IMR-90 (cell line): ENCODE data around the gene MTA3. TPM values are rescaled to one million over a fixed set of nuclear protein-coding genes. Genes with fewer than 3 reads are reported as not detected.

ENCODE experiments used
- ATAC-seq: fragments of 200-7000 bp; cut with Tn5 transposase; 2 replicates; pipeline ENCODE4 v1.9.1; 2020; ENCODE audit warnings: low read depth, mild to moderate bottlenecking, moderate library complexity
- BruUV-seq: library from RNA; stranded (reverse); fragments of 400-500 nt; replicated peaks from 2 replicates; lab custom pipeline; 2021; lab: Mats Ljungman, UMichigan
- CTCF ChIA-PET: fragments of 300-600 bp; formaldehyde crosslinking; extraction: SDS; loops from one replicate; lab custom pipeline; 2021; ENCODE audit warnings: antibody characterized with exemption; lab: Yijun Ruan, JAX
- POLR2A ChIA-PET: fragments of 300-600 bp; sonication (Branson Sonifier 250); formaldehyde crosslinking; loops from one replicate; lab custom pipeline; 2022; ENCODE audit warnings: antibody characterized with exemption; ENCODE audit not compliant: unreplicated experiment; lab: Charles Lee
- DNase-seq: peaks from one replicate; pipeline ENCODE4 v3.0.0; 2013
- H2AFZ ChIP-seq: replicated peaks from 2 replicates; pipeline ENCODE3; 2013; ENCODE audit warnings: low read length, mild to moderate bottlenecking; ENCODE audit not compliant: poor library complexity
- H2AK5ac ChIP-seq: 2 replicates; pipeline ENCODE4 v1.6.1; 2013; ENCODE audit warnings: low read depth, low read length, inconsistent platforms
- H2AK9ac ChIP-seq: replicated peaks from 2 replicates; pipeline ENCODE3; 2013; ENCODE audit warnings: mild to moderate bottlenecking, low read depth, low read length, moderate library complexity; ENCODE audit not compliant: poor library complexity
- H2BK120ac ChIP-seq: 2 replicates; pipeline ENCODE4 v1.6.1; 2013; ENCODE audit warnings: low read depth, low read length, inconsistent platforms
- H2BK15ac ChIP-seq: 3 replicates; pipeline ENCODE4 v1.6.1; 2013; ENCODE audit warnings: low read depth, low read length, inconsistent platforms
- H2BK20ac ChIP-seq: 2 replicates; pipeline ENCODE4 v1.6.1; 2013; ENCODE audit warnings: low read depth, mild to moderate bottlenecking, inconsistent platforms, low read length, moderate library complexity
- H2BK5ac ChIP-seq: 2 replicates; pipeline ENCODE4 v1.6.1; 2013; ENCODE audit warnings: mild to moderate bottlenecking, low read depth, low read length, inconsistent platforms; ENCODE audit not compliant: poor library complexity, severe bottlenecking
- H3K14ac ChIP-seq: replicated peaks from 2 replicates; pipeline ENCODE4 v1.6.1; 2013; ENCODE audit warnings: low read depth, low read length, inconsistent platforms
- H3K18ac ChIP-seq: 2 replicates; pipeline ENCODE4 v1.6.1; 2013; ENCODE audit warnings: low read depth, low read length, control low read depth
- H3K23ac ChIP-seq: 2 replicates; pipeline ENCODE4 v1.6.1; 2013; ENCODE audit warnings: low read depth, low read length, inconsistent platforms
- H3K27ac ChIP-seq: 2 replicates; pipeline ENCODE4 v1.5.1; 2013; ENCODE audit warnings: mild to moderate bottlenecking, control low read depth, low read length; ENCODE audit not compliant: insufficient read depth
- H3K27me3 ChIP-seq: 2 replicates; pipeline ENCODE4 v1.6.1; 2013; ENCODE audit warnings: low read length; ENCODE audit not compliant: control insufficient read depth, insufficient read depth
- H3K36me3 ChIP-seq: 2 replicates; pipeline ENCODE4 v1.6.1; 2013; ENCODE audit warnings: low read length, mixed read lengths; ENCODE audit not compliant: control insufficient read depth, insufficient read depth
- H3K4ac ChIP-seq: 2 replicates; pipeline ENCODE4 v1.6.1; 2013; ENCODE audit warnings: low read depth, low read length, inconsistent platforms
- H3K4me1 ChIP-seq: 2 replicates; pipeline ENCODE4 v1.6.1; 2013; ENCODE audit warnings: low read length, mixed read lengths; ENCODE audit not compliant: control insufficient read depth, insufficient read depth
- H3K4me2 ChIP-seq: 2 replicates; pipeline ENCODE4 v1.6.1; 2013; ENCODE audit warnings: low read depth, mild to moderate bottlenecking, control low read depth, low read length, moderate library complexity
- H3K4me3 ChIP-seq: 2 replicates; pipeline ENCODE4 v1.5.1; 2013; ENCODE audit warnings: low read depth, mild to moderate bottlenecking, control low read depth, low read length, moderate library complexity; ENCODE audit not compliant: insufficient read depth
- H3K56ac ChIP-seq: 2 replicates; pipeline ENCODE4 v1.6.1; 2013; ENCODE audit warnings: low read length, inconsistent platforms; ENCODE audit not compliant: insufficient read depth; ENCODE audit errors: extremely low read depth
- H3K79me1 ChIP-seq, 2 experiments: 2 replicates each; pipeline ENCODE4 v1.6.1; 2013; ENCODE audit warnings: low read length in 2 of 2, inconsistent platforms in 1 of 2, low read depth in 1 of 2
- H3K9ac ChIP-seq: 2 replicates; pipeline ENCODE4 v1.6.1; 2013; ENCODE audit warnings: low read depth, low read length, control low read depth
- H3K9me1 ChIP-seq: 2 replicates; pipeline ENCODE4 v1.6.1; 2013; ENCODE audit warnings: low read length, inconsistent platforms; ENCODE audit not compliant: insufficient read depth
- H3K9me3 ChIP-seq: 2 replicates; pipeline ENCODE4 v1.6.1; 2013; ENCODE audit warnings: low read length; ENCODE audit not compliant: control insufficient read depth, insufficient read depth
- H4K20me1 ChIP-seq: 2 replicates; pipeline ENCODE4 v1.6.1; 2013; ENCODE audit warnings: low read length, inconsistent platforms; ENCODE audit not compliant: insufficient read depth
- H4K5ac ChIP-seq: 2 replicates; pipeline ENCODE4 v1.6.1; 2013; ENCODE audit warnings: mild to moderate bottlenecking, low read depth, low read length, control low read depth
- H4K8ac ChIP-seq, 2 experiments: 2 replicates each; pipeline ENCODE4 v1.6.1; 2013; ENCODE audit warnings: low read depth in 2 of 2, low read length in 2 of 2, control low read depth in 1 of 2, inconsistent platforms in 1 of 2
- H4K91ac ChIP-seq: 2 replicates; pipeline ENCODE4 v1.6.1; 2013; ENCODE audit warnings: low read depth, low read length, inconsistent platforms; ENCODE audit not compliant: insufficient read depth
- BHLHE40 ChIP-seq: fragments of 150-350 bp; IDR thresholded peaks from 2 replicates; pipeline ENCODE4 v1.6.1; 2016; ENCODE audit warnings: mild to moderate bottlenecking, low read depth, low read length
- CEBPB ChIP-seq: IDR thresholded peaks from 2 replicates; pipeline ENCODE4 v1.6.1; 2012; ENCODE audit warnings: low read depth, low read length, improper control_type of control experiment
- ELK1 ChIP-seq: fragments of 150-350 bp; IDR thresholded peaks from 2 replicates; pipeline ENCODE4 v1.6.1; 2016; ENCODE audit warnings: low read depth, mild to moderate bottlenecking, low read length, moderate library complexity, borderline replicate concordance
- FOS ChIP-seq: fragments of 150-350 bp; IDR thresholded peaks from 2 replicates; pipeline ENCODE4 v1.6.1; 2016; ENCODE audit warnings: low read depth, low read length
- MAFK ChIP-seq: IDR thresholded peaks from 2 replicates; pipeline ENCODE4 v1.6.1; 2012; ENCODE audit warnings: low read depth, low read length, improper control_type of control experiment
- MAZ ChIP-seq: IDR thresholded peaks from 2 replicates; pipeline ENCODE4 v1.6.1; 2012; ENCODE audit warnings: low read depth, mild to moderate bottlenecking, low read length, improper control_type of control experiment, moderate library complexity, borderline replicate concordance
- MXI1 ChIP-seq: IDR thresholded peaks from 2 replicates; pipeline ENCODE4 v1.6.1; 2012; ENCODE audit warnings: low read depth, mild to moderate bottlenecking, low read length, moderate library complexity, borderline replicate concordance
- NFE2L2 ChIP-seq: fragments of 150-350 bp; IDR thresholded peaks from 2 replicates; pipeline ENCODE4 v1.6.1; 2016; ENCODE audit warnings: low read depth, mild to moderate bottlenecking, low read length
- POLR2A ChIP-seq: IDR thresholded peaks from 2 replicates; pipeline ENCODE4 v1.6.1; 2012; ENCODE audit warnings: mild to moderate bottlenecking, low read depth, low read length
- RAD21 ChIP-seq: IDR thresholded peaks from 2 replicates; pipeline ENCODE4 v1.6.1; 2012; ENCODE audit warnings: low read length, improper control_type of control experiment
- RCOR1 ChIP-seq: IDR thresholded peaks from 2 replicates; pipeline ENCODE4 v1.6.1; 2012; ENCODE audit warnings: mild to moderate bottlenecking, low read length, improper control_type of control experiment; ENCODE audit not compliant: insufficient replicate concordance
- RFX5 ChIP-seq: IDR thresholded peaks from 2 replicates; pipeline ENCODE4 v1.8.0; 2012; ENCODE audit warnings: low read depth, mild to moderate bottlenecking, low read length, moderate library complexity
- SMC3 ChIP-seq: fragments of 150-350 bp; IDR thresholded peaks from 2 replicates; pipeline ENCODE4 v1.6.1; 2016; ENCODE audit warnings: low read depth, mild to moderate bottlenecking, antibody characterized with exemption, low read length, moderate library complexity
- WGBS, 2 experiments: methylation state at CpG; one replicate each; pipeline versions ENCODE4 v1.1.5 to v1.1.7; 2013; ENCODE audit warnings: missing lambda C conversion rate in 2 of 2; ENCODE audit not compliant: insufficient read length in 1 of 2; ENCODE audit errors: extremely low coverage in 2 of 2; 5-methylcytosine and 5-hydroxymethylcytosine counted together
- dilution Hi-C: fragments of 300-500 bp; cut with HindIII; formaldehyde crosslinking; loops from one replicate; pipeline ENCODE4 v1.14.3; 2018; ENCODE audit warnings: low sequenced_read_pairs; ENCODE audit not compliant: unreplicated experiment
- in situ Hi-C: fragments of 300-500 bp; cut with MboI; formaldehyde crosslinking; loops from 3 replicates; pipeline ENCODE4 v1.14.3; 2019; ENCODE audit warnings: low sequenced_read_pairs, inconsistent platforms, mixed read lengths
- intact Hi-C: fragments of 100-400 bp; cut with micrococcal nuclease; formaldehyde crosslinking; loops from 2 replicates; pipeline ENCODE4 v1.10.0; 2022
- polyA plus RNA-seq, 3 experiments: library from polyadenylated mRNA; depleted of rRNA; stranded (reverse); fragments of >200 nt; gene quantifications; 2 replicates each; pipeline ENCODE4 v1.2.3, GENCODE V29; 2012; ENCODE audit warnings: low replicate concordance in 1 of 3
- total RNA-seq: library from RNA; depleted of rRNA; stranded (reverse); fragments of >200 nt; gene quantifications from 2 replicates; pipeline ENCODE4 v1.2.3, GENCODE V29; 2012
- TF ChIP-seq, protein P1 (sequence below): fragments of 150-350 bp; IDR thresholded peaks from 2 replicates; pipeline ENCODE4 v1.6.1; 2017; ENCODE audit warnings: mild to moderate bottlenecking, antibody characterized with exemption, low read length, low read depth
- TF ChIP-seq, protein P2 (sequence below): conservative IDR thresholded peaks from 2 replicates; pipeline ENCODE4 v1.5.1; 2012; ENCODE audit warnings: mild to moderate bottlenecking, low read depth, low read length, improper control_type of control experiment

MTA3 gene
- total and polyA plus RNA-seq, 2 of the 4 experiments (the other 2 are of a cell fraction), result 31.9 to 34.3 TPM

- ChIA-PET POLR2A (no interaction called here), CTCF (no interaction called here)
- no peak overlapping the region for H2BK120ac ChIP-seq
- dilution Hi-C loops, result no loop called here
- H3K14ac ChIP-seq, result no peak overlapping the region
- peak overlapping the region; percentile 42 for H2AK9ac ChIP-seq
- no peak overlapping the region for H3K9ac ChIP-seq
- no peak overlapping the region for H2BK5ac ChIP-seq
- H3K9me3 ChIP-seq, result no peaks in the 10 kb centered on the region
- H2AFZ ChIP-seq, result no peak overlapping the region
- BruUV-seq, result no TSS peak
- H2BK20ac ChIP-seq, result no peak overlapping the region
- H3K4ac ChIP-seq, result no peak overlapping the region
- H4K91ac ChIP-seq, result no peak overlapping the region
- no peaks in the 10 kb centered on the region for H4K20me1 ChIP-seq
- no peaks in the 10 kb centered on the region for H3K4me1 ChIP-seq
- no peak overlapping the region for H3K23ac ChIP-seq
- DNase-seq, result no peak
- H4K5ac ChIP-seq, result no peak overlapping the region
- no peak overlapping the region for H3K27ac ChIP-seq
- H3K4me2 ChIP-seq, result no peak overlapping the region
- H3K4me3 ChIP-seq, result no peak overlapping the region
- intact Hi-C loops, result no loop called here
- H3K79me1 ChIP-seq, result no peaks in the 10 kb centered on the region
- no peaks in the 10 kb centered on the region for H3K27me3 ChIP-seq
- H3K36me3 ChIP-seq, result no peaks in the 10 kb centered on the region
- no peak overlapping the region for H3K56ac ChIP-seq
- no peak for ATAC-seq
- H4K8ac ChIP-seq, result no peak overlapping the region
- no peak overlapping the region for H2AK5ac ChIP-seq
- in situ Hi-C loops, result no loop called here
- 81% methylated on average over 9 of the region's 16 CpGs; no CpG with 5 or more reads in 1 of the 2 experiments for WGBS, 2 experiments
- no peak overlapping the region for H2BK15ac ChIP-seq
- no peaks in the 10 kb centered on the region for H3K9me1 ChIP-seq
- no peak overlapping the region for H3K18ac ChIP-seq
- no peak for TF ChIP-seq RCOR1
- TF ChIP-seq RFX5, result no peak
- TF ChIP-seq, protein P1, sequence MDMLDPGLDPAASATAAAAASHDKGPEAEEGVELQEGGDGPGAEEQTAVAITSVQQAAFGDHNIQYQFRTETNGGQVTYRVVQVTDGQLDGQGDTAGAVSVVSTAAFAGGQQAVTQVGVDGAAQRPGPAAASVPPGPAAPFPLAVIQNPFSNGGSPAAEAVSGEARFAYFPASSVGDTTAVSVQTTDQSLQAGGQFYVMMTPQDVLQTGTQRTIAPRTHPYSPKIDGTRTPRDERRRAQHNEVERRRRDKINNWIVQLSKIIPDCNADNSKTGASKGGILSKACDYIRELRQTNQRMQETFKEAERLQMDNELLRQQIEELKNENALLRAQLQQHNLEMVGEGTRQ, result no peak
- TF ChIP-seq POLR2A, result no peak
- no peak for TF ChIP-seq BHLHE40
- TF ChIP-seq, protein P2, sequence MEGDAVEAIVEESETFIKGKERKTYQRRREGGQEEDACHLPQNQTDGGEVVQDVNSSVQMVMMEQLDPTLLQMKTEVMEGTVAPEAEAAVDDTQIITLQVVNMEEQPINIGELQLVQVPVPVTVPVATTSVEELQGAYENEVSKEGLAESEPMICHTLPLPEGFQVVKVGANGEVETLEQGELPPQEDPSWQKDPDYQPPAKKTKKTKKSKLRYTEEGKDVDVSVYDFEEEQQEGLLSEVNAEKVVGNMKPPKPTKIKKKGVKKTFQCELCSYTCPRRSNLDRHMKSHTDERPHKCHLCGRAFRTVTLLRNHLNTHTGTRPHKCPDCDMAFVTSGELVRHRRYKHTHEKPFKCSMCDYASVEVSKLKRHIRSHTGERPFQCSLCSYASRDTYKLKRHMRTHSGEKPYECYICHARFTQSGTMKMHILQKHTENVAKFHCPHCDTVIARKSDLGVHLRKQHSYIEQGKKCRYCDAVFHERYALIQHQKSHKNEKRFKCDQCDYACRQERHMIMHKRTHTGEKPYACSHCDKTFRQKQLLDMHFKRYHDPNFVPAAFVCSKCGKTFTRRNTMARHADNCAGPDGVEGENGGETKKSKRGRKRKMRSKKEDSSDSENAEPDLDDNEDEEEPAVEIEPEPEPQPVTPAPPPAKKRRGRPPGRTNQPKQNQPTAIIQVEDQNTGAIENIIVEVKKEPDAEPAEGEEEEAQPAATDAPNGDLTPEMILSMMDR, result no peak
- no peak for TF ChIP-seq FOS
- TF ChIP-seq CEBPB, result no peak
- TF ChIP-seq MAFK, result no peak
- TF ChIP-seq MXI1, result no peak
- TF ChIP-seq RAD21, result no peak
- TF ChIP-seq MAZ, result no peak
- no peak for TF ChIP-seq NFE2L2
- no peak for TF ChIP-seq ELK1
- no peak for TF ChIP-seq SMC3
Measured at GRCh38 chr2:42767080-42767898, 198.9 kb downstream of the MTA3 start.
